NCI-H526 treated with DMSO at 0.1 percent for 48 hours (cell line): Measurements from ENCODE around the gene SULT2B1.
"Not testable (repeated sequence)": the region's sequence is repeated elsewhere in the genome, so short reads cannot be mapped to it uniquely, and the experiment has no call there.

ENCODE experiments used
- DNase-seq: peaks from one replicate; lab custom pipeline; 2025; lab: John Stamatoyannopoulos, UW

SULT2B1 gene

GRCh38 chr19:48529156-48529555 lies 22.8 kb upstream of the SULT2B1 start:
- DNase-seq, result no peak

GRCh38 chr19:48530066-48530720 lies 21.8 kb upstream of the SULT2B1 start:
- DNase-seq, result no peak

- no peak for DNase-seq
Observed at GRCh38 chr19:48530770-48531169, 21.2 kb upstream of the SULT2B1 start.

GRCh38 chr19:48533770-48534169 lies 18.2 kb upstream of the SULT2B1 start:
- no peak for DNase-seq

GRCh38 chr19:48537541-48537940 lies 14.4 kb upstream of the SULT2B1 start:
- no peak for DNase-seq

GRCh38 chr19:48538057-48538456 lies 13.9 kb upstream of the SULT2B1 start:
- DNase-seq, result not testable (repeated sequence)

- DNase-seq, result no peak
Observed at GRCh38 chr19:48539503-48540096, 12.4 kb upstream of the SULT2B1 start.

GRCh38 chr19:48540110-48540509 lies 11.9 kb upstream of the SULT2B1 start:
- no peak for DNase-seq

- no peak for DNase-seq
Observed at GRCh38 chr19:48541813-48542212, 10.2 kb upstream of the SULT2B1 start.

GRCh38 chr19:48543121-48543710 lies 8.8 kb upstream of the SULT2B1 start:
- no peak for DNase-seq

GRCh38 chr19:48544856-48545750 lies 6.9 kb upstream of the SULT2B1 start:
- DNase-seq, result no peak

GRCh38 chr19:48547722-48548121 lies 4.2 kb upstream of the SULT2B1 start:
- no peak for DNase-seq

GRCh38 chr19:48548253-48548911 lies 3.6 kb upstream of the SULT2B1 start:
- DNase-seq, result no peak

GRCh38 chr19:48549380-48549779 lies 2.6 kb upstream of the SULT2B1 start:
- no peak for DNase-seq

- no peak for DNase-seq
Observed at GRCh38 chr19:48552406-48553322, 692 bp downstream of the SULT2B1 start.

- no peak for DNase-seq
Observed at GRCh38 chr19:48553676-48554384, 1.9 kb downstream of the SULT2B1 start.

GRCh38 chr19:48554385-48555091 lies 2.6 kb downstream of the SULT2B1 start:
- no peak for DNase-seq

- DNase-seq, result no peak
Observed at GRCh38 chr19:48556163-48556562, 4.2 kb downstream of the SULT2B1 start.

- DNase-seq, result no peak
Observed at GRCh38 chr19:48556825-48557224, 4.9 kb downstream of the SULT2B1 start.
